ENCODE measurements around the gene MTURN. TPM values are rescaled to one million over a fixed set of nuclear protein-coding genes. Genes with fewer than 3 reads are reported as not detected.
"Not testable (repeated sequence)": the region's sequence is repeated elsewhere in the genome, so short reads cannot be mapped to it uniquely, and the experiment has no call there.

Gene MTURN
- total RNA-seq, 1 donor from 2014 or later: 27.7 TPM

GRCh38 chr7:30178748-30179436, 44.1 kb downstream of the MTURN start:
- DNase-seq (ENCODE audit: low spot score): no peak

GRCh38 chr7:30180718-30181117, 45.9 kb downstream of the MTURN start:
- DNase-seq (ENCODE audit: low spot score): no peak

- DNase-seq (ENCODE audit: low spot score): no peak
Observed at GRCh38 chr7:30181211-30181610, 46.4 kb downstream of the MTURN start.

GRCh38 chr7:30181736-30182522, 47.1 kb downstream of the MTURN start:
- DNase-seq (ENCODE audit: low spot score): no peak

GRCh38 chr7:30182814-30183213, 48.0 kb downstream of the MTURN start:
- no peak for DNase-seq (ENCODE audit: low spot score)

GRCh38 chr7:30183749-30184369, 49.1 kb downstream of the MTURN start:
- no peak for DNase-seq (ENCODE audit: low spot score)

- peak; percentile 37 for DNase-seq (ENCODE audit: low spot score)
Observed at GRCh38 chr7:30184791-30185487, 50.2 kb downstream of the MTURN start.

- no peak for DNase-seq (ENCODE audit: low spot score)
Observed at GRCh38 chr7:30185496-30185895, 50.7 kb downstream of the MTURN start.

- DNase-seq (ENCODE audit: low spot score): no peak
Observed at GRCh38 chr7:30186725-30187124, 51.9 kb downstream of the MTURN start.

- DNase-seq (ENCODE audit: low spot score): no peak
Observed at GRCh38 chr7:30187513-30187912, 52.7 kb downstream of the MTURN start.

- DNase-seq (ENCODE audit: low spot score): not testable (repeated sequence)
Observed at GRCh38 chr7:30188381-30188780, 53.6 kb downstream of the MTURN start.

- DNase-seq (ENCODE audit: low spot score): no peak
Observed at GRCh38 chr7:30188811-30189210, 54.0 kb downstream of the MTURN start.

GRCh38 chr7:30191809-30192208, 57.0 kb downstream of the MTURN start:
- no peak for DNase-seq (ENCODE audit: low spot score)

- DNase-seq (ENCODE audit: low spot score): no peak
Observed at GRCh38 chr7:30193336-30193943, 58.7 kb downstream of the MTURN start.

GRCh38 chr7:30196408-30196807, 61.6 kb downstream of the MTURN start:
- no peak for DNase-seq (ENCODE audit: low spot score)

- DNase-seq (ENCODE audit: low spot score): no peak
Observed at GRCh38 chr7:30197438-30197837, 62.7 kb downstream of the MTURN start.

- DNase-seq (ENCODE audit: low spot score): no peak
Observed at GRCh38 chr7:30199271-30199670, 64.5 kb downstream of the MTURN start.

- no peak for DNase-seq (ENCODE audit: low spot score)
Observed at GRCh38 chr7:30200591-30200990, 65.8 kb downstream of the MTURN start.

- no peak for DNase-seq (ENCODE audit: low spot score)
Observed at GRCh38 chr7:30201161-30201666, 66.4 kb downstream of the MTURN start.

- no peak for DNase-seq (ENCODE audit: low spot score)
Observed at GRCh38 chr7:30201921-30202320, 67.1 kb downstream of the MTURN start.

- DNase-seq (ENCODE audit: low spot score): no peak
Observed at GRCh38 chr7:30202671-30203070, 67.9 kb downstream of the MTURN start.

- no peak for DNase-seq (ENCODE audit: low spot score)
Observed at GRCh38 chr7:30206491-30206890, 71.7 kb downstream of the MTURN start.
